T follicular helper cell (primary cell): ENCODE results near the gene MRPL32.

Source experiments
- DNase-seq: peaks from one replicate; pipeline ENCODE4 v3.0.0-alpha.2; 2020; ENCODE audit warnings: low read depth

MRPL32 gene

DNA sequence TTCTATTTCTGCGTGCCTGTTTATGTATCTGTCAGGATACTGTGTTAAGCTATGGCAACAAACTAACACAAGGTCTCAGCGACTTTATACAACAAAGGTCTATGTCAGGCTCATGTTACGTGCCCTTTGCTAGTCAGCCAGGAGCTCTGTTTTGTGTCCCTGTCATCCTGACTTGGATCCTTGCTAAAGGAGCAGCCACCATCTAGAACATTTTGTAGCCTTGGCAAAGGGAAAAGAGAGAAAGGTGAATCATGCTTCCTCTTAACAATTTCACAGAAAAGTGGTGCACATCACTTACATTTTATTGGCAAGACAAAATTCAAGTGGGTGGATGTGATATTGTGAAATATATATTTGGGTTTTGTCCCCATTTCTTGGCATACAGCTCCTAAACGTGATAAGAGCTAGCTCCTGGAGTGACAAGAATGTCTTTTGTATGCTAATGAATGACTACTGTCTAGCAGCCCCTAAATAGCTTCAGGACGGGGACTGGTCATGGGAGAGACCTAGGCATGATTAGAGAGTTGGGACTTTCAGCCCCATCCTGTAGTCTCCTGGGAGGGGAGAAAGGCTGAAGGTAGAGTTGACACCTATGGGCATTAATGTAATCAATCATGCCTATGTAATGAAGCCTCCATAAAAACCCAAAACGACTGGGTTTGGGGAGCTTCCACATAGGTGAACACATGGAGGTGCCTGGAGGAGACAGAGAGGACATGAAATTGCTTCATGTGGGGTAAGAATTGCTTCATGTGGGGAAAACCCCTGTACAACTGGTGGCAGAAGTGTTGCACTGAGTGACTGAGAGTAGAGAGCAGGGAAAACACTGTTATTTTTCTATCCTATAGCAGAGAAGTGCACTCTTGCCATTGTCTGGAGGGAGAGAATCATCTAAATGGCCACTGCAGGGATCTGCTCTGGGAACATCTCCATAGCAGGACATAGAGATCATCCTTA lies 33.0 kb downstream of the MRPL32 start:
- no peak for DNase-seq

DNA sequence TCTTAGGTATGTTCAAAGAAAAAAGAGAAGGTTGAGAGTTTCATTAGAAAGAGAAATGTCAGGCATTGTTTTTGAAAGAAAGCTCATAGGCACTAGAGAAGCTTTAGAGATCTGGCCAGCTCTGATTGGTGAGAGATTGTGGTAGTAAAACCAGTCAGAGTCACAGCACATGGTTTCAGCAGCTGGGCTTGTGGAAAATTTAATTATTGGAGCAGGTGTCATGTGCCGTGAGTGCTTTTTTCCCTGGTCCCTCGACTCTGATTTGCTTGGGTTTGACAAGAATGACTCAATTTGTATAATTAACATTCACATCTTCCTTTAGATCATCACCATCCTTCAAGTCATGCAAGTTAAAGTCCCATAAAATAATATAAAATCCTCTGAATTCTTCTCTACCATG lies 35.2 kb downstream of the MRPL32 start:
- DNase-seq = no peak

DNA sequence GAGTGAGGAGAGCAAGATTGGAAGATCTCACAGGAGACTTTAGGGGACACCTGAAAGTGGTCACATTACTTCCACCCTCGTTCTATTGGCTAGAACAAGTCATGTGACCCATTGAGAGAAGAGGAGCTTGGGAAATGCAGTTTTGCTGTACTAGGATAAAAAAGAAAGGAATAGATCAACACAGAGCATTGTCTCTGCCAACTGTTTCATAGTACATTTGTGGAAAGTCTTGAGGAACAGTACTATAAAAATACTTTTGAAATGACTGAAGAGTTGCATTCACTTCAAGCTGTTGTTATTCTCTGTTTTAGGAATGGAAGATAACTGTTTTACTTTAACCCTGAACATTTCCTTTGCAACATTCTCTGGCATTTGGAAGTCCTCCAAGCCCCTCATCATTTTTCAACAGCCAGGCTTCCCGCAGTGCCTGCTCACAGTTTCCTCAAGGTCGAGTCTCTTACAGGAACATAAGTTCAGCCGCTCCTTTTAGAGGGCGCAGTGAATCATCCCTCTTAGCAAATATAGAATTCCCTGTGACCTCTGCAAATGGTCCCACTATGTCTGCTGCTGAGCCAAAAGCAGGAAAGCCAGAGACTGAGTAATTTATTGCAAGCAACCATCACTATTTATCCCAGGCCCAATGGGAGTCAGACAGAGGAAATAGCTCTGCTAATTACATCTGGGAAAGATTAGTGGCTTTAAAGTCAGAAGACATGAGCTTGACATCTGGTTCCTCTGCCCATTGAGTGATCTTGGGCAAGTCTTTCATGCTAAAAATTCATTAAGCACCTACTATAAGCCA lies 40.7 kb downstream of the MRPL32 start:
- DNase-seq = no peak

DNA sequence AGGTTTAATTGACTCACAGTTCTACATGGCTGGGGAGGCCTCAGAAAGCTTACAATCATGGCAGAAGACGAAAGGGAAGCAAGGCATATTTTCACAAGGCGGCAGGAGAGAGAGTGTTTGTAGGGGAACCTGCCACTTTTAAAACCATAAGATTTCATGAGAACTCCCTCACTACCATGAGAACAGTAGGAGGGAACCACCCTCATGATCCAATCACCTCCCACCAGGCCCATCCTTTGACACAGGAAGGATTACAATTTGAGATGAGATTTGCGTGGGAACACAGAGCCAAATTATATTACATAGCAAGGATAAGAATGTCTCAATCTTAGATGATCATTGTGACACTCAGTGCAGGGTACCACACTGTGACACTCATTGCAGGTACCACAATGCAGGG lies 44.2 kb downstream of the MRPL32 start:
- DNase-seq = no peak

DNA sequence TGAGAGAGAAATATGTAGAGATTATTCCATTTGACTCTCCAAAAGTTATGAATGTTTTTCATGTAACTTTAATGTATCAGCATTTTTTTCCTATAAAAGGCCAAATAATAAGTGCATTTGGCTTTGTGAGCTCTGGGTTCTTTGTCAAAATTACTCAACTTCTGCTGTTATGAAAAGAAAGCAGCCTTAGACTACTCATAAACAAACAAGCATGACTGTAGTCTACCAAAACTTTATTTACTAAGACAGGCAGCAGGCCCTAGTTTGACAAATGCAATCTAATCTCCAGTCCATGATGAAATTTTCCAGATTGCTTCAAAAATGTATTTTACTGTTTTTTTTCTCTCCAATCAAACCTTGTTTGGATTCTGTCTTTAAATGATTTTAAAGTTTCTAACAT lies 46.3 kb downstream of the MRPL32 start:
- DNase-seq = no peak

DNA sequence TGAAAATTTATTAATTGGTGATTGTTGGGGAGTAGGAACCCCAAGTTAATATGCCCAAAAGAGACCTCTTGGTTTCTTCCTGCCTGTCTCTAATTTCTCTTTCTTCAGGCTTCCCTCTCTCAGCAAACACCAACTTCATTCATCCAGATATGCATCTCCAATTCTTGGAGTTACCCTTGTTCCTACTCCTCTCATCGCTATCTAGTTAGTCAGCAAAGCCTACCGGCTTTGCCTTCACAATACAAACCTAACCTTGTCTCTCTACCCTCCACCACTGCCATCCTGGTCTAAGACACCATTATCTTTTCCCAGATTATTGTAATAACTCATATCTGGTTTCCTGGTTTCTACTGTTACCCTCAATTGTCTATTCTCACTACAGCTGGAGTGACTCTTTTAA lies 47.9 kb downstream of the MRPL32 start:
- DNase-seq = no peak

DNA sequence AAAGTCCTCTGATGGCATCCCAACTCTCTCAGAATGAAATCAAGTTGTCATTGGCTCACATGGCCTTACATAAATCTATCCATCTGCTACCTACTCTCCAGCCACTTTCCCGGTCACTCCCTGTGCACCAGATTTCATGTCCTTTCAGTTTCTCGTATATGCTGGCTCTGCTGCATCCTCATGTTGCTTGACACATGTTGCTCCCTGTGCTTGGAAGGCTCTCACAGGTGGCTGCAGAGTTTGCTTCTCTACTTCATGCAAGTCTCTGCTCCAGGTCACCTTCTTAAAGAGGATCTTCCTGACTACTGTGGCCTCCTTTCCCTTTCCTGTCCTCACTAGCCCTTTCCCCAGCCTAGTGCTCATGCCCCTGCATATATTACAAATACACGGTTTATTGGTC lies 48.3 kb downstream of the MRPL32 start:
- no peak for DNase-seq

DNA sequence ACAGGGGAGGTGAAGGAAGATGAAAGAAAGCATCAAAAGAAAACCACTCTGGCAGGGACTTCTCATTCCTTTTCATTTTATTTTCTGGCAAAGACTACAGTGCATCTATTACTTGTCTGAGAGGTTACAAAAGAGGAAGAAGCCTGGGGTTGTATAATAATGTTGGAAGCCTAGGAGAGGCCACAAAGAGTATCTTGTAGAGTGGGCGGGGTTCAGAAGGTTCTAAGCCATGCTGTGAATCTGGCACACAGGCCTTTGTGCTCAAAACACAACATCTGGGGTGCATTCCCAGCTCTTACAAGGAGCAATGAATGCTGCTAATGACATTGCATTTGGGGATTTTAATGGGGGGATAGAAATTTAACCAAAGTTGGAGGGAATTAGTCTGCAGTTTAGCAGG lies 49.4 kb downstream of the MRPL32 start:
- no peak for DNase-seq

DNA sequence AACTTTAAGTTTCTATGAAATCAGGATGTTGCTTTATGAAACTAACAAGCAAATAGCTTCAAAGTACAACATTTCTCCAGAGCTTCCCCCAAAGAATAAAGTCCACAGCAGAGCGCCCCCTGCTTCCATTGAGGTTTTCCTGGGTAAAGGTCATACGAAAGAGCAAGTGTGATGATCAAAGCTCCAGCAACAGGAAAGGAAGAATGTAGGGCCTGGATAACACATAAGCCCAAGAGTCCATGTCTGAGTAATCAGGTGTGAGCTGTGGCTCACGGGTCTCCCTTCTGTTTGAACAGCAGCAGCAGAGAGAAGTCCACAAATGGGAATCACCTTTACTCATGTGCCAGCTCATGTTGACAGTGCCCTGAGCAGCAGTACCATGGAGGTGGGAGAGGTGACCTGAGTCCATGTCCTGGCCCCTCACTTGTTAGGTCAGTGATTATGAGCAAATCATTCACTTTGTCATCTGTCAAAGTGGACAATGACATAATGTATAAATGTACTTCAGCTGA lies 50.5 kb downstream of the MRPL32 start:
- no peak for DNase-seq

DNA sequence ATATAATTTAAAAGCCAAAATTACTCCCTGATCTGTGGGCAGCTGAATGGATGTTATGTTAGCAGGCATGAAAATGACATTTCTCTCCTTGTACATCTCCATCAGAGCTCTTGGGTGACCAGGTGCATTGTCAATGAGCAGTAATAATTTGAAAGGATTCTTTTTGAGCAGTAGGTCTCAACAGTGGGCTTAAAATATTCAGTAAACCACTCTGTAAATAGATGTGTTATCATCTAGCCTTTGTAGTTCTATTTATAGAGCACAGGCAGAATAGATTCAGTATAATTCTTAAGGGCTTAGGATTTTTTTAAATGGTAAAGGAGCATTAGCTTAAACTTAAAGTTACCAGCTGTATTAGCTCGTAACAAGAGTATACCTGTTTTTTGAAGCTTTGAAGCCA lies 52.0 kb downstream of the MRPL32 start:
- DNase-seq = no peak

DNA sequence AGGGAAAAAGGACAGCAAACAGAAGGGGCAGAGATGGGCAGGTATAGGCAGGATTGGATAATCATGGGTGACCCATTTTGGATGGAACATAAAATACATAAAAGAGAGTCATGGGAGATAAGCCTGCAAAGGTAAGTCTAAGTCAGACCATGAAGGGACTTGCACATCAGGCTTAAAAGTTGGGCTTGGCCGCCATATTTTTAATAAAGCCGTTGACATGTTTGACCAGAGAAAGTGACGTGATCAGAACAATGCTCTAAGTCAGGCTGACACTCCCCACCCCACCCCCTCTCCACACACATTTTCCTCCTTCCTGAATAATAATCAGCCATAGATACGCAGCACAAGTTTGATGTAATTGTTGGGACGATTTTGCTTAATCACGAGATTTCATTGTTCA lies 54.0 kb downstream of the MRPL32 start:
- DNase-seq = no peak

DNA sequence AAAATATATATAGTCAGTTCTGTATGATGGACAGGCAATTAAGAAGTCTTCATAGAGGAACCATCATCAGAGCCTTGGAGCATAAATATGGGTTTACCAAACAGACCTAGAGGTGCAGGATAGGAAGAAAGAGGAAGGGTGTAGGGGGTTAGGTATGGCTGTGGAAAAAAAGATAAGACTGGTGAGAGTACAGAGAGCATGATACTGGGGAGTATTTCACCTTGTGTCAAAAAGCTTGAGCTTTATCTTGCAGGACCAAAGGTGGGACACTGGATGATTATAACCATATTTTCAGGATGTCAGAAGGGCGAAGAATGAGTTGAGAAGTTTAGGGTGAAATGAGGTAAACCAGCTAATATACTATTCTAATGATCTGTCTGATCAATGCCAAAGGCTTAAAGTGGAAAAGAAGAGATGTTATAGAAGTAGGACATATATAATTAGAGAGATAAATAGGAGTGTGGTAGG lies 54.6 kb downstream of the MRPL32 start:
- no peak for DNase-seq
